HG03571 (cell line): Measurements from ENCODE around the gene TGM6.

Experiments
- ATAC-seq: cut with Tn5 transposase; IDR thresholded peaks from one replicate; pipeline ENCODE4 v1.9.1; 2021; ENCODE audit not compliant: unreplicated experiment

The TGM6 gene

GRCh38 chr20:2480381-2480780 lies 99.7 kb downstream of the TGM6 start:
- ATAC-seq: no peak
